Pancreas (tissue), 10 donors: Measurements from ENCODE around the gene HAND2. TPM values are rescaled to one million over a fixed set of nuclear protein-coding genes. Genes with fewer than 3 reads are reported as not detected.

Experiments
- ATAC-seq, 4 donors: fragments of 200-7000 bp; cut with Tn5 transposase; one replicate each; pipeline versions ENCODE4 v1.8.0 to v1.9.1; 2020; ENCODE audit warnings: mild to moderate bottlenecking in 4 of 4, moderate library complexity in 4 of 4
- DNase-seq, 6 donors: peaks; one replicate each; pipeline ENCODE4 v3.0.0-alpha.2; 2020
- FAIRE-seq: peaks from 2 replicates; lab custom pipeline; 2012; peaks lifted over from hg19 to GRCh38; lab: Jason Lieb, UNC
- H3K27ac ChIP-seq, 4 donors: fragments of 200-600 bp; sonication (generic); 1 replicate in 3 of 4; 2 replicates in 1 of 4; pipeline versions ENCODE4 v1.5.0 to v1.8.0; 2020
- H3K27me3 ChIP-seq, 4 donors: fragments of 200-600 bp; one replicate each; pipeline ENCODE4 v1.8.0; 2021
- H3K36me3 ChIP-seq, 3 donors: fragments of 200-600 bp; sonication (generic) in 1 of 3; one replicate each; pipeline versions ENCODE4 v1.5.0 to v1.8.0; 2020 to 2021
- H3K4me1 ChIP-seq, 3 donors: fragments of 200-600 bp; one replicate each; pipeline ENCODE4 v1.8.0; 2021
- H3K4me3 ChIP-seq, 4 donors: fragments of 200-600 bp; sonication (generic) in 2 of 4; one replicate each; pipeline versions ENCODE4 v1.5.0 to v1.8.0; 2020 to 2021
- H3K9me3 ChIP-seq, 4 donors: fragments of 200-600 bp; one replicate each; pipeline ENCODE4 v1.8.0; 2021
- CTCF ChIP-seq, 4 donors: fragments of 200-600 bp; sonication (generic) in 3 of 4; IDR thresholded peaks; one replicate each; pipeline versions ENCODE4 v1.5.0 to v1.8.0; 2021; ENCODE audit warnings: antibody characterized with exemption in 4 of 4
- WGBS, 2 donors: extraction: QIAGEN DNeasy Blood & Tissue Kit; methylation state at CpG; one replicate each; pipeline ENCODE4 v1.1.7; 2013; 5-methylcytosine and 5-hydroxymethylcytosine counted together
- intact Hi-C, 3 donors: fragments of 100-400 bp; cut with DNase I; formaldehyde crosslinking; loops; one replicate each; pipeline versions ENCODE4 v1.11.1 to v1.14.2; 2022
- polyA plus RNA-seq, 2 donors: library from polyadenylated mRNA; stranded (reverse); fragments of 200-250 nt; gene quantifications; one replicate each; pipeline ENCODE4 v1.2.3, GENCODE V29; 2013
- total RNA-seq, 6 donors: library from RNA; stranded (reverse); fragmentation: NEBNext Ultra II Directional in 4 of 6; extraction: Animal tissue kit (Norgen Biotek cat#: 25700) in 4 of 6; gene quantifications; one replicate each; pipeline versions ENCODE4 v1.2.1 to v1.2.4, GENCODE V29; 2021 to 2023
- donor health status: healthy with polysubstance abuse.
- donor health status: DM: no; HTN: no; CAD: no; lungs with moderate emphysema.
- donor health status: DM: no; HTN: no; CAD: no.
- donor health status: control.
- donor health status: control.
- donor health status: Bipolar disorder and iron deficiency.
- donor health status: DM: yes; HTN: yes; CAD: no.
- donor health status: DM: no; HTN: no; CAD: no.
- donor health status: DM: no; HTN: no; CAD: no.
- donor health status: DM: yes; HTN: yes; CAD: no.

The HAND2 gene
- total and polyA plus RNA-seq, 8 donors, result 1.7 to 11.4 (median 3.5) TPM

- intact Hi-C loops, result no loop called here
- 31 to 36% methylated on average over 39 to 42 of the region's 42 CpGs for whole genome bisulfite sequencing, 2 donors
- Histone ChIP-seq H3K9me3 (no peaks in the 10 kb centered on the region), H3K27me3 (peaks cover 0 to 29% (median 6%) of the 10 kb centered on the region in 4 donors), H3K4me1 (no peaks in the 10 kb centered on the region), H3K27ac (peak overlapping the region in 2 of 4 donors; percentile 19 to 33), H3K36me3 (no peaks in the 10 kb centered on the region), H3K4me3 (no peak overlapping the region)
- no peak for DNase-seq
- ATAC-seq, result no peak
- no peak for TF ChIP-seq CTCF (IDR thresholded peaks at IDR 0.05)
- no peak for FAIRE-seq
Measured at GRCh38 chr4:173518425-173519102, 11.5 kb downstream of the HAND2 start.

- Histone ChIP-seq H3K27me3 (peaks cover 0 to 29% (median 5%) of the 10 kb centered on the region in 4 donors), H3K9me3 (no peaks in the 10 kb centered on the region), H3K27ac (peak overlapping the region in 1 of 4 donors; percentile 19), H3K4me1 (no peaks in the 10 kb centered on the region), H3K36me3 (no peaks in the 10 kb centered on the region), H3K4me3 (no peak overlapping the region)
- DNase-seq (no peak), ATAC-seq (no peak), FAIRE-seq (no peak)
- WGBS, 2 donors, result 55 to 63% methylated on average over 24 of the region's 24 CpGs
- TF ChIP-seq CTCF (IDR thresholded peaks at IDR 0.05), result no peak
- intact Hi-C loops, result no loop called here
Measured at GRCh38 chr4:173517781-173518424, 12.1 kb downstream of the HAND2 start.

GRCh38 chr4:173516621-173517524 is 13.2 kb downstream of the HAND2 start:
- whole genome bisulfite sequencing, 2 donors, result 23 to 28% methylated on average over 48 of the region's 48 CpGs
- Histone ChIP-seq H3K9me3 (no peaks in the 10 kb centered on the region), H3K4me1 (no peaks in the 10 kb centered on the region), H3K4me3 (no peak overlapping the region), H3K36me3 (no peaks in the 10 kb centered on the region), H3K27me3 (peaks cover 0 to 25% (median 5%) of the 10 kb centered on the region in 4 donors), H3K27ac (no peak overlapping the region)
- TF ChIP-seq CTCF (IDR thresholded peaks at IDR 0.05), result no peak
- DNase-seq (no peak), ATAC-seq (peak in 1 of 4 donors; percentile 36), FAIRE-seq (no peak)
- intact Hi-C loops, result no loop called here

- Histone ChIP-seq H3K4me3 (no peak overlapping the region), H3K9me3 (no peaks in the 10 kb centered on the region), H3K27ac (no peak overlapping the region), H3K36me3 (no peaks in the 10 kb centered on the region), H3K4me1 (no peaks in the 10 kb centered on the region), H3K27me3 (peaks cover 0 to 19% (median 5%) of the 10 kb centered on the region in 4 donors)
- FAIRE-seq, result no peak
- WGBS, 2 donors, result 62% methylated on average over 4 of the region's 4 CpGs
- no peak for TF ChIP-seq CTCF (IDR thresholded peaks at IDR 0.05)
- no peak for ATAC-seq
- DNase-seq, result no peak
- intact Hi-C loops, result no loop called here
Measured at GRCh38 chr4:173515458-173515857, 14.6 kb downstream of the HAND2 start.
